ENCODE data around the gene OR7C2. TPM values are rescaled to one million over a fixed set of nuclear protein-coding genes. Genes with fewer than 3 reads are reported as not detected.

Gene OR7C2
- total RNA-seq, 2 experiments from 2014 or later, result not detected

DNA sequence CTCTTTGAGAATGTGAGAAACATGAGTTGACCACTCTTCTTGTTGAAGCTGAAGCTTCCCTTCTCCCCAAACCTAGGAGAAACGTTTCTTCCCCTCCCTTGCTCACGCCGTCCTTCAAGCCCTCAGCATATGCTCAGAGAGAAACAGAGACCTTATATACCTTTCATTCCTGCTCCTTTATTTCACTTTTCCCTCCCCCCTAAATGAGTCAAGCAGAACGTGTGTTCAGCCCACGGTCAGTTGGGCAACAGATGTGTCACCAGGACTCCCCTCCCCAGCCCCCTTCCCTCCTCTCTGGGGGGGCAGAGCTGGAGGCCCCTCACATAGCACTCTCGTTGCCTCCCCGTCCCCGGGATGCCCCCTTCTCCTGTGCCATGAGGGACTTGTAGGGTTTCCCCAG, 8.6 kb downstream of the OR7C2 start:
- Mint-ChIP-seq H3K27ac (no peak overlapping the region), H3K4me3 (no peak overlapping the region), H3K4me1 (ENCODE audit: low read depth) (peaks cover under 1% of the 10 kb centered on the region), H3K27me3 (peaks cover 10% of the 10 kb centered on the region), H3K36me3 (ENCODE audit: low read depth) (no peaks in the 10 kb centered on the region), H3K9me3 (no peaks in the 10 kb centered on the region)
- POLR2A ChIA-PET, result no interaction called here
- intact Hi-C loops (cut with DNase I, micrococcal nuclease), result no loop called here
- Histone ChIP-seq H3K4me1 (ENCODE audit: insufficient read depth, low read length) (no peaks in the 10 kb centered on the region), H3K36me3 (ENCODE audit: insufficient read depth, low read length) (no peaks in the 10 kb centered on the region), H3K9me3 (ENCODE audit: control insufficient read depth in 1 of 2, insufficient read depth in 1 of 2, low read length in 2 of 2) (peaks cover 0 to 13% of the 10 kb centered on the region in 2 experiments), H3K4me3 (ENCODE audit: low read length) (no peak overlapping the region), H3K27ac (ENCODE audit: low read depth in 1 of 2, low read length in 2 of 2) (no peak overlapping the region), H3K27me3 (ENCODE audit: control insufficient read depth in 1 of 2, insufficient read depth in 2 of 2, low read length in 2 of 2) (peaks cover 0 to 4% of the 10 kb centered on the region in 2 experiments)
- CTCF ChIA-PET, result no interaction called here
- TF ChIP-seq, protein P1, sequence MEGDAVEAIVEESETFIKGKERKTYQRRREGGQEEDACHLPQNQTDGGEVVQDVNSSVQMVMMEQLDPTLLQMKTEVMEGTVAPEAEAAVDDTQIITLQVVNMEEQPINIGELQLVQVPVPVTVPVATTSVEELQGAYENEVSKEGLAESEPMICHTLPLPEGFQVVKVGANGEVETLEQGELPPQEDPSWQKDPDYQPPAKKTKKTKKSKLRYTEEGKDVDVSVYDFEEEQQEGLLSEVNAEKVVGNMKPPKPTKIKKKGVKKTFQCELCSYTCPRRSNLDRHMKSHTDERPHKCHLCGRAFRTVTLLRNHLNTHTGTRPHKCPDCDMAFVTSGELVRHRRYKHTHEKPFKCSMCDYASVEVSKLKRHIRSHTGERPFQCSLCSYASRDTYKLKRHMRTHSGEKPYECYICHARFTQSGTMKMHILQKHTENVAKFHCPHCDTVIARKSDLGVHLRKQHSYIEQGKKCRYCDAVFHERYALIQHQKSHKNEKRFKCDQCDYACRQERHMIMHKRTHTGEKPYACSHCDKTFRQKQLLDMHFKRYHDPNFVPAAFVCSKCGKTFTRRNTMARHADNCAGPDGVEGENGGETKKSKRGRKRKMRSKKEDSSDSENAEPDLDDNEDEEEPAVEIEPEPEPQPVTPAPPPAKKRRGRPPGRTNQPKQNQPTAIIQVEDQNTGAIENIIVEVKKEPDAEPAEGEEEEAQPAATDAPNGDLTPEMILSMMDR (IDR thresholded peaks at IDR 0.05), result no peak
- no peak for DNase-seq
- ATAC-seq (ENCODE audit: poor library complexity), result no peak

DNA sequence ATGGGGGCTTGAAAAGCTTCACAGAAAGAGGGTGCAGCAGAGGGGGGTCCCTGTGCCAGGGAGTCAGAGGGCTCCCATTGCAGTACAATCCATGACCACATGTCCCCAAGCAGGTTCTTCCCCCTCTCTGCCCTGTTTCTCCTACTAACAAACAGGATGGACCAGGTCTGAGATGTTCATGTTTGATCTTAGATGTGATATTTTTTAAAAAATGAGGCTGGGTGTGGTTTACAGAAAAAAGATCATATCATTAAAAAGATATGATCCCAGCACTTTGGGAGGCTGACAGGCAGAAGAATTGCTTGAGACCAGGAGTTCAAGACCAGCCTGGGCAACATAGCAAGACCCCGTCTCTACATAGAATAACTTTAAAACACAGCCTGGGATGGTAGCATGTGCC, 9.1 kb downstream of the OR7C2 start:
- H3K27ac ChIP-seq (ENCODE audit: low read depth in 1 of 2, low read length in 2 of 2), result no peak overlapping the region
- no peaks in the 10 kb centered on the region for H3K4me1 Mint-ChIP-seq (ENCODE audit: low read depth)
- H3K36me3 ChIP-seq (ENCODE audit: insufficient read depth, low read length), result no peaks in the 10 kb centered on the region
- no peaks in the 10 kb centered on the region for H3K9me3 Mint-ChIP-seq
- H3K27ac Mint-ChIP-seq, result no peak overlapping the region
- H3K4me1 ChIP-seq (ENCODE audit: insufficient read depth, low read length), result no peaks in the 10 kb centered on the region
- TF ChIP-seq, protein P1 (IDR thresholded peaks at IDR 0.05), result no peak
- H3K27me3 Mint-ChIP-seq, result peaks cover 10% of the 10 kb centered on the region
- ChIA-PET POLR2A (no interaction called here), CTCF (interaction anchor here (0.6 kb wide), 1 partner anchor 91 kb away, joined by 3 read pairs; no protein-coding TSS in a partner anchor)
- ATAC-seq (ENCODE audit: poor library complexity) (no peak), DNase-seq (no peak)
- no peak overlapping the region for H3K4me3 ChIP-seq (ENCODE audit: low read length)
- peaks cover 0 to 4% of the 10 kb centered on the region in 2 experiments for H3K27me3 ChIP-seq (ENCODE audit: control insufficient read depth in 1 of 2, insufficient read depth in 2 of 2, low read length in 2 of 2)
- H3K36me3 Mint-ChIP-seq (ENCODE audit: low read depth), result no peaks in the 10 kb centered on the region
- intact Hi-C loops (cut with DNase I, micrococcal nuclease), result no loop called here
- H3K9me3 ChIP-seq (ENCODE audit: control insufficient read depth in 1 of 2, insufficient read depth in 1 of 2, low read length in 2 of 2), result peaks cover 0 to 13% of the 10 kb centered on the region in 2 experiments
- no peak overlapping the region for H3K4me3 Mint-ChIP-seq

DNA sequence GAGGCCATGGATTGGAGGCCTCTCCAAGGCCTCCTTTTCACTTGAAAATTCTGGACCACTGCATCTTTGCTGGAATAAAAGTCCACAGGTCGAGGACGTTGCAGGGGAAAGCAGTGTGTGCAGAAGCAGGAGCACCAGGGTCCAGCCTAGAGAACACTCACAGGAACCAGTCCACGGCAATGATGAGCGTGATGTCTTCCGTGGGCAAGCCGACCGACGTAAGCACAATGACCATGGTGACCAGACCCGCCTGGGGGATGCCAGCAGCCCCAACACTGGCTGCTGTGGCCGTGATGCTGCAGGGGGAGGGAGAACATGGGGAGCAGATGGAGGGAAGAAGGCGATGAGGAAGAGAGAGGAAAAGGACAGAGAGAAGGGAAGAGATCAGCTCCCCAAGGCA, 11.5 kb downstream of the OR7C2 start:
- H3K4me3 ChIP-seq (ENCODE audit: low read length), result no peak overlapping the region
- H3K27me3 Mint-ChIP-seq, result peaks cover 25% of the 10 kb centered on the region
- TF ChIP-seq, protein P1 (IDR thresholded peaks at IDR 0.05), result no peak
- H3K4me3 Mint-ChIP-seq, result no peak overlapping the region
- DNase-seq (no peak), ATAC-seq (ENCODE audit: poor library complexity) (no peak)
- H3K27me3 ChIP-seq (ENCODE audit: control insufficient read depth in 1 of 2, insufficient read depth in 2 of 2, low read length in 2 of 2), result peaks cover 0 to 4% of the 10 kb centered on the region in 2 experiments
- H3K4me1 Mint-ChIP-seq (ENCODE audit: low read depth), result no peaks in the 10 kb centered on the region
- H3K27ac ChIP-seq (ENCODE audit: low read depth in 1 of 2, low read length in 2 of 2), result no peak overlapping the region
- H3K4me1 ChIP-seq (ENCODE audit: insufficient read depth, low read length), result no peaks in the 10 kb centered on the region
- H3K27ac Mint-ChIP-seq, result no peak overlapping the region
- ChIA-PET CTCF (no interaction called here), POLR2A (no interaction called here)
- no peaks in the 10 kb centered on the region for H3K36me3 ChIP-seq (ENCODE audit: insufficient read depth, low read length)
- no peaks in the 10 kb centered on the region for H3K36me3 Mint-ChIP-seq (ENCODE audit: low read depth)
- H3K9me3 Mint-ChIP-seq, result peaks cover 9% of the 10 kb centered on the region
- intact Hi-C loops (cut with DNase I, micrococcal nuclease), result no loop called here
- peaks cover 8 to 17% of the 10 kb centered on the region in 2 experiments for H3K9me3 ChIP-seq (ENCODE audit: control insufficient read depth in 1 of 2, insufficient read depth in 1 of 2, low read length in 2 of 2)
